Astrocyte of the spinal cord (primary cell): ENCODE measurements around the gene PLPPR3.

Experiments used
- DNase-seq: peaks from one replicate; pipeline ENCODE4 v3.0.0; 2011; ENCODE audit warnings: low read depth, low spot score
- H3K4me3 ChIP-seq: 2 replicates; pipeline ENCODE4 v1.5.1; 2011; ENCODE audit warnings: low read depth, mild to moderate bottlenecking, low read length, moderate library complexity
- in situ Hi-C: cut with HindIII; loops from 2 replicates; pipeline ENCODE4 v1.10.0; 2017; ENCODE audit warnings: low sequenced_read_pairs
- TF ChIP-seq, protein P1 (sequence below): IDR thresholded peaks from 2 replicates; pipeline ENCODE4 v1.5.1; 2012; ENCODE audit warnings: low read depth, mild to moderate bottlenecking, low read length, inconsistent platforms

PLPPR3 gene

DNA sequence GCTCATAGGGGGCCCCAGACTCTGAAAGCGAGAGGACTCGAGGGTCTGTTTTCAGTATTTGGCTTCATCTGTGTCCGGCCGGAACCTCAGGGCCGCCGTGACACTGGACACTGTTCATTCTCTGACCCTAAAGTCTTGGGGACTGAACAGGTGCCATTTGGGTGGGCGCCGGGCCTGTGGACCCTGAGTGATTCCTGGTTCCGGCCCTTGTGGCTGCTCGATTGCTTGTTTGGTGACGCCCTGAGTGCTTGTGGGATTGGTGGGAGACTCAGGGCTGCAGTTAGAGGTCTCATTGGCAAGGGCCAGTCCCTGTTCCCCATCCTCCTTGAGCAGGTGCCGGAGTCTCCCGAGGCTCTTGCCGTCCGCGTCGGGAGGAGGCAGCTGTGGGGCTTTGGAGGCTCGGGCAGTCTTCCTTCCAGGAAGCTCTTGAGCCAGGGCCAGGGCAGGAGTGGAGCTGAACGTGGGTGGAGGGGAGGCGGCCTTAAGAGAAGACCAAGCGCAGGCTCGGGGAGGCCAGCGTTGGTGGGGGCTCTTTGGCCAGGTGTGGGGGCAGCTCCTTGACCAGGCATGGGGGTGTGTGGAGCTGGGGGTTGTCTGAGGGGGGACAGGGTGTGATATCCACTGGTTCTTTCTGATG, 19.8 kb downstream of the PLPPR3 start:
- TF ChIP-seq, protein P1, sequence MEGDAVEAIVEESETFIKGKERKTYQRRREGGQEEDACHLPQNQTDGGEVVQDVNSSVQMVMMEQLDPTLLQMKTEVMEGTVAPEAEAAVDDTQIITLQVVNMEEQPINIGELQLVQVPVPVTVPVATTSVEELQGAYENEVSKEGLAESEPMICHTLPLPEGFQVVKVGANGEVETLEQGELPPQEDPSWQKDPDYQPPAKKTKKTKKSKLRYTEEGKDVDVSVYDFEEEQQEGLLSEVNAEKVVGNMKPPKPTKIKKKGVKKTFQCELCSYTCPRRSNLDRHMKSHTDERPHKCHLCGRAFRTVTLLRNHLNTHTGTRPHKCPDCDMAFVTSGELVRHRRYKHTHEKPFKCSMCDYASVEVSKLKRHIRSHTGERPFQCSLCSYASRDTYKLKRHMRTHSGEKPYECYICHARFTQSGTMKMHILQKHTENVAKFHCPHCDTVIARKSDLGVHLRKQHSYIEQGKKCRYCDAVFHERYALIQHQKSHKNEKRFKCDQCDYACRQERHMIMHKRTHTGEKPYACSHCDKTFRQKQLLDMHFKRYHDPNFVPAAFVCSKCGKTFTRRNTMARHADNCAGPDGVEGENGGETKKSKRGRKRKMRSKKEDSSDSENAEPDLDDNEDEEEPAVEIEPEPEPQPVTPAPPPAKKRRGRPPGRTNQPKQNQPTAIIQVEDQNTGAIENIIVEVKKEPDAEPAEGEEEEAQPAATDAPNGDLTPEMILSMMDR = no peak
- H3K4me3 ChIP-seq = peak overlapping the region; percentile 4
- peak; percentile 50 for DNase-seq
- in situ Hi-C loops = no loop called here

DNA sequence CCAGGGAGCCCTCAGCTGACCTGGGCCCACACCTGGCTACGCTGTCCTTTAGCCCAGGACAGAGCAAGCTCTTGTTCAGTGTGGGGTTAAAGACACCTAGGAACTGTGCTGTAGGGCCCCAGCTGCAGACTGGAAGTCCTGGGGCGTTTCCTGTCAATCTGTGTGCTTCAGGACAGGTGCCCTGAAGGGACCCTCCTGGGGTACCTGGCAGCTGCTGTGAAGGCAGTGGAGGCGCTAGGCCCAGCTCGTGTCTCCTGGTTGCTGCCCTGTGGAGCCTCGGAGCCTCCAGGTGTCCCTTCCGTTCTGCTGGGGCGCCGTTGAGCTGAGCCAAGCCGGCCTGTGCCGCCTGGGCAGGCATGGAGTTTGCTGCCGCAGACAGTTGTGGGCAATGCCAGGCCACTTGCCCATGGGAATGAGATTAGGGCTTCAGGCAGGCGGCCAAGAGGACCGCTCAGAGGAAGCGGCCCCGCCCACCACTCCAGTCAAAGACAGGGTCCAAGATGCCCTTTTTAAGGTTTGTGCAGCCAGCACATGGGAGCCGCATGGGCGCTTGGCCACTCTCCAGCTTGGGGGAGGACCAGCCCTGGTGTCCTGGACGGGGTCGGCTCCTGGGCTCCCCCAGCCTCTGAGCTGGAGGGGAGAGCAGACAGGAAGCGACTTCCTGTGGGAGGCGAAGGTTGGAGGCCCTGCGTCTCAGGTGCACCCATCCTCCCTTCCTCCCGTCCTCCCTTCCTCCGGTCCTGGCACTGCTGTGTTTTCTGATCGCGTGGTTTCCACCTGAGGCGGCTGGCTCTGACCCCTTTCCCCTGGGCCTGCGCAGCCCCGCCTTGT, 20.5 kb downstream of the PLPPR3 start:
- peak; percentile 45 for DNase-seq
- peak overlapping the region; percentile 12 for H3K4me3 ChIP-seq
- TF ChIP-seq, protein P1 = no peak
- in situ Hi-C loops = no loop called here

DNA sequence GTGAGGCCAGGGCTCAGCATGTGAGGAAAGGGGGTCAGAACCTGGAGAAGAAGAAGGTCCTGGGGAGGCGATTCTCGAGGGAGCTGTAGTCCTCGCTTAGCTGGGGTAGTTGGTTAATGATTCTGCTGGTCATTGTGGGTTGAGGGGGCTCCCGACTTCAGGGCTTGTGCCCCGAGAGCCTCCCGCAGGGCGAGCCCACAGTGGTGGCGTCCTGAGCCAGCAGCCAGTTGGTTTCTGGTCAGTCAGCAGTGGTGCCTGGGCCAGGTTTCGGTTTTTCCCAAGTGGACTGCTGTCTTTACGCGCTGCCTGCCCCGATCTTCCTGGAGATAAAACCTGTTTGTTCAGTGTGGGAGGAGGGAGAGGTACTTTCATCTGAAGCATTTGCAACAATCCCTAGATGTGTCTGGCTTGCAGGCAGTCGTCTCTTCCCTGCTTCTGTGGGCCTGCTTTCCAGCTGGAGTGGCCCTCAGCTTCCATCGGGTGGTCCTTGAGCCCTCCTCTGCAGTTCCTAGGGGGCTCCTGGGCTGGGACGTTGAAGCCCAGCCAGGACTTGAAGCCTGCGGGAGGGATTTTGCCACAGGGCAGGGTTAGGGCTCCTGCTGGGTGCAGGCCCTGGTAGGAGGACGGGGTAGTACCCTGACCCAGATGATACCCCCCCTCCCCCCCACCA, 21.3 kb downstream of the PLPPR3 start:
- TF ChIP-seq, protein P1 = no peak
- DNase-seq = no peak
- in situ Hi-C loops = no loop called here
- peak overlapping the region; percentile 12 for H3K4me3 ChIP-seq

GRCh38 chr19:799076-799881, 22.5 kb downstream of the PLPPR3 start:
- in situ Hi-C loops = no loop called here
- peak; percentile 47 for DNase-seq

GRCh38 chr19:798415-799075, 23.2 kb downstream of the PLPPR3 start:
- H3K4me3 ChIP-seq = peak overlapping the region; percentile 88
- DNase-seq = no peak
- in situ Hi-C loops = no loop called here
- TF ChIP-seq, protein P1 = no peak

More at GRCh38 chr19:799076-799881, 22.5 kb downstream of the PLPPR3 start:
- peak overlapping the region; percentile 88 for H3K4me3 ChIP-seq
- TF ChIP-seq, protein P1 = peak; percentile 32
